ENCODE data around the gene CDK16. TPM values are rescaled to one million over a fixed set of nuclear protein-coding genes. Genes with fewer than 3 reads are reported as not detected.

CDK16 gene
- total RNA-seq, 2 experiments from 2014 or later, result 48.7 to 54.2 TPM

Other genes with a start within 250 kb of the CDK16 start
- not detected for gene RGN, start 140.2 kb upstream of the CDK16 start, total RNA-seq
- 10 to 100 TPM; 92.3 to 97.3 TPM for gene NDUFB11, start 74.0 kb upstream of the CDK16 start, total RNA-seq
- gene RBM10, start 73.5 kb upstream of the CDK16 start, total RNA-seq, result 10 to 100 TPM; 67.1 to 68.1 TPM
- gene UBA1, start 24.9 kb upstream of the CDK16 start, total RNA-seq, result 100 to 1,000 TPM; 233 to 258 TPM
- gene USP11, start 14.3 kb downstream of the CDK16 start, total RNA-seq, result 10 to 100 TPM; 40.7 to 45.0 TPM
- under 1 TPM; 0.72 to 0.96 TPM for gene ZNF157, start 151.9 kb downstream of the CDK16 start, total RNA-seq